ENCODE data around the gene RGPD8.
"Not testable (repeated sequence)": the region's sequence is repeated elsewhere in the genome, so short reads cannot be mapped to it uniquely, and the experiment has no call there.

- TF ChIP-seq MXI1 (conservative IDR thresholded peaks at IDR 0.05; ENCODE audit: poor library complexity, severe bottlenecking); CTCF (IDR thresholded peaks at IDR 0.05; ENCODE audit: poor library complexity, severe bottlenecking); SMC3 (conservative IDR thresholded peaks at IDR 0.05; ENCODE audit: poor library complexity); EP300 (conservative IDR thresholded peaks at IDR 0.05; ENCODE audit: poor library complexity, severe bottlenecking); EZH2 (IDR thresholded peaks at IDR 0.05; ENCODE audit: borderline replicate concordance, insufficient read depth, low read length, poor library complexity, severe bottlenecking); REST (IDR thresholded peaks at IDR 0.05; ENCODE audit: borderline replicate concordance): not testable (repeated sequence)
Measured at GRCh38 chr2:112416860-112417259, 16.6 kb downstream of the RGPD8 start.

Measured in neural cell (in vitro differentiated cells).